Spinal cord (tissue), 10 donors: ENCODE measurements around the gene RNF123. TPM values are rescaled to one million over a fixed set of nuclear protein-coding genes. Genes with fewer than 3 reads are reported as not detected.
A peak's percentile ranks its signal among the peaks of the same experiment; 100 is the strongest.

Experiments
- DNase-seq, 6 donors: peaks; one replicate each; pipeline versions ENCODE4 v3.0.0 to v3.0.0-alpha.2; 2013 to 2015; ENCODE audit warnings: low spot score in 6 of 6, low read depth in 4 of 6
- H3K27ac ChIP-seq: one replicate; pipeline ENCODE4 v1.5.1; 2013; ENCODE audit warnings: low read depth, low read length, control low read depth
- H3K27me3 ChIP-seq: one replicate; pipeline ENCODE4 v1.6.1; 2013; ENCODE audit warnings: low read length; ENCODE audit not compliant: control insufficient read depth, insufficient read depth
- H3K36me3 ChIP-seq: one replicate; pipeline ENCODE4 v1.6.1; 2013; ENCODE audit warnings: low read length; ENCODE audit not compliant: control insufficient read depth, insufficient read depth
- H3K4me1 ChIP-seq: one replicate; pipeline ENCODE4 v1.6.1; 2013; ENCODE audit warnings: low read length; ENCODE audit not compliant: control insufficient read depth, insufficient read depth
- H3K4me3 ChIP-seq: one replicate; pipeline ENCODE4 v1.5.1; 2013; ENCODE audit warnings: low read depth, low read length, control low read depth
- H3K9me3 ChIP-seq: one replicate; pipeline ENCODE4 v1.6.1; 2013; ENCODE audit warnings: low read length; ENCODE audit not compliant: control insufficient read depth, insufficient read depth
- WGBS: methylation state at CpG from one replicate; pipeline ENCODE4 v1.1.5; 2013; ENCODE audit warnings: missing lambda C conversion rate; ENCODE audit not compliant: insufficient coverage; 5-methylcytosine and 5-hydroxymethylcytosine counted together
- long read RNA-seq, 4 donors: transcript quantifications; one replicate each; lab custom pipeline, GENCODE V29; 2026
- polyA plus RNA-seq, 2 donors: library from polyadenylated mRNA; unstranded; fragments of 120-200 nt; gene quantifications; one replicate each; pipeline ENCODE4 v1.2.1, GENCODE V29; 2013; ENCODE audit not compliant: insufficient read length in 2 of 2
- total RNA-seq, 2 donors: library from RNA; depleted of rRNA in 1 of 2; stranded (reverse); fragments of 120-200 nt in 1 of 2; fragments of >200 nt in 1 of 2; gene quantifications; one replicate each; pipeline versions ENCODE4 v1.2.3 to v1.2.4, GENCODE V29; 2013 to 2014
- donor health status: healthy.

Gene RNF123
- total RNA-seq, result 10 to 100 TPM; 24.8 to 25.0 TPM
- polyA plus RNA-seq, result 10 to 100 TPM; 47.1 to 55.9 TPM
- long read RNA-seq, donor 1, result 0 reads
- long read RNA-seq, donor 2, result 0 reads
- long read RNA-seq, donor 3, result 0 reads
- long read RNA-seq, donor 4, full-length matches to known transcripts, result 1 of 38 reads
- long read RNA-seq, donor 4, partial matches to known transcripts, result 31 of 38 reads
- long read RNA-seq, donor 4, other reads (novel, unspliced or antisense), result 6 of 38 reads

DNA sequence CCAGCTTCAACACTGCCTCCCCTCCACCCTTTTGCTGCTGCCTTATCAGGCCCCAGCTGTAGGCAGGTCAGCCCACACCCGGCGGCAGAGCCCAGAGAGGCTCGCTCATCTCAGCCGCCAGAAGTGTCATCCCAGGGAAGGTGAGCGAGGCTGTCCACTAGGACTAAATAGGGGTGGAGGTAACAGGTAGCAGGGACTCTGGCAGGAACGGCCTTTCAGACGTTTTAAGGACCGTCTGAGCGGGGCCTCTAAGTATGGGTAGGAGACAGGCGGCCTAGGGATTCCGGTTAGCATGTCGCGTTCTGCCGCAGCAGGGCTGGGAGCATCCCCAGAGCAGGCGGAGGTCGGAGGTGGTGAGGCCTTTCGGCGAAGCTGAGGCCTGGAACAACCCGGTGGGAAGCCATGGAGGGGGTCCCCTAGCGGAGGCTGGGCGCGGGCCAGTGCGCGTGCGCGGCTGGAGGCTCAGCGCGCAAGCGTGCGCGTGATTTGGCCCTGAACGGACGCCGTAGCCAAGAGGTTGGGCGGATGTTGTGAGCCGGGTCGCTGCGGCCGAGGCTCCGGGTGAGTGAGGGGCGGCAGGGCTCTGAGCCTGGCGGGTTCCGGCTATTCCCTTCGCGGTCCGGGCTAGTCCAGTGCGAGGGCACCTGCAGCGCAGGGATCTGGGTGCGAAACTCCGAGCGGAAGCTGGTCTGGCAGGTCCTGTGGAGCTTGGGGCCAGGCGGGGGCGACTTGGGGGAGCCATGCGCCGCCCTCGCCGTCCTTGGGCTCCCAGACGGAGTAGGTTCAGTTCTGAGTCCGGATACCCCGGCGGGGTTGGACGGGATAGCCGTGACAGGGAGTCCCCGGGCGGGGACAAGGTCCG lies at the start of gene RNF123, which contains the start of gene MST1:
Gene RNF123, plus strand, starts transcription at position 512 of the 862 bp plus-strand sequence. CDS start 1,609 bp downstream, outside the sequence.
Gene MST1, minus strand, starts transcription at position 429 of the 862 bp plus-strand sequence. CDS start 783 bp downstream, outside the sequence.
- Histone ChIP-seq H3K36me3 (peaks cover 12% of the 10 kb centered on the region), H3K4me3 (peak within 1 kb of the TSS; percentile 95), H3K9me3 (no peaks in the 10 kb centered on the region), H3K27me3 (no peaks in the 10 kb centered on the region), H3K27ac (peak within 1 kb of the TSS; percentile 75), H3K4me1 (peaks cover 51% of the 10 kb centered on the region)
- DNase-seq, result peak; percentile 86 to 98 (median 90)
- 2% methylated on average over 63 of the region's 66 CpGs for WGBS

DNA sequence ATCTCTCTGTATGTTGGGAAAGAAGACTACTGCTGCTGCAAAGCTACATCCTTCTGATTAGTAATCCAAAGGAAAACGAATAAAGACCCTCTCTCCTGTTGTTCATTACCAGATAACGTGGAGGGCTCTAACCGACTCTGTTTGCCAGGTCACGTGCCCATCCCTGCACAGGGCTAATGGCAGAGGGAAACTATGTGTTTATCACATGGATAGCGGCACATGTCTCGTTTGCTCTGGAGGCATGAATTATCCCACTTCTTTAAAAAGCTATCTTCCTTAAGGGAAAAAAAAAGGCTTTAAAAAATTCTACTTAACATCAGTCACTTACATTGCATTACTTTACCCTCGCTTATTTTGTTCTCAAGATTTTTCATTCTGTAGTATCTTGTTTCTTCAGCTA lies 48.1 kb upstream of the RNF123 start:
- H3K9me3 ChIP-seq, result no peaks in the 10 kb centered on the region
- 60% methylated on average over 1 of the region's 7 CpGs for WGBS
- no peaks in the 10 kb centered on the region for H3K27me3 ChIP-seq
- no peak overlapping the region for H3K27ac ChIP-seq
- H3K4me1 ChIP-seq, result no peaks in the 10 kb centered on the region
- H3K4me3 ChIP-seq, result no peak overlapping the region
- DNase-seq, result peak in 1 of 6 donors; percentile 16
- H3K36me3 ChIP-seq, result peaks cover 58% of the 10 kb centered on the region

DNA sequence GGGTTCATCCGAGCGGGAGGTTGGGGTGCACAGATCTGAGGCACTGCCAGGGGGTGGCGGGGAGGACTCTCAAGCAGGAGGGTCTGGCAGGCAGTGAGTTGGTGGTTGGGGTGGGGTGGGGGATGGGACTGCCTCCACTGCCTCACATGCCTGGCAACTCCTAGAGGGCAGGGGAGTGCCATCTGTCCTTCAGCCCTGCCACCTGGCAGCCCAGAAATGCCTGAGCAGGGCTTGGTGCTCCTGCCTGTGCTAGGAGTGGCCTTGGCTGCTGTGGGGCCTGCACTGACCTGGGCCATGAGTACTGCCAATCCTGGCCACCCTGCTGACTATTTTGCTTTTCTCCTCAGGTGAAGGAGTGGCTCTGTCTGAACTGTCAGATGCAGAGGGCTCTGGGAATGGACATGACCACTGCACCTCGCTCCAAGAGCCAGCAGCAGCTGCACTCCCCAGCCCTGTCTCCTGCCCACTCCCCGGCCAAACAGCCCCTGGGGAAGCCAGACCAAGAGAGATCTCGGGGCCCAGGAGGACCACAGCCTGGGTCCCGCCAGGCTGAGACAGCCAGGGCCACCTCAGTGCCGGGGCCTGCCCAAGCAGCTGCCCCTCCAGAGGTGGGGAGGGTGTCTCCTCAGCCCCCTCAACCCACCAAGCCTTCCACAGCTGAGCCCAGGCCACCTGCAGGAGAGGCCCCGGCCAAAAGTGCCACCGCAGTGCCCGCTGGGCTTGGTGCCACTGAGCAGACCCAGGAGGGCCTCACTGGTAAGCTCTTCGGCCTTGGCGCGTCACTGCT lies 47.2 kb upstream of the RNF123 start:
- DNase-seq, result no peak
- H3K36me3 ChIP-seq, result peaks cover 54% of the 10 kb centered on the region
- 91% methylated on average over 14 of the region's 14 CpGs for WGBS
- no peaks in the 10 kb centered on the region for H3K27me3 ChIP-seq
- no peak overlapping the region for H3K4me3 ChIP-seq
- peaks cover 2% of the 10 kb centered on the region for H3K4me1 ChIP-seq
- no peak overlapping the region for H3K27ac ChIP-seq
- no peaks in the 10 kb centered on the region for H3K9me3 ChIP-seq

DNA sequence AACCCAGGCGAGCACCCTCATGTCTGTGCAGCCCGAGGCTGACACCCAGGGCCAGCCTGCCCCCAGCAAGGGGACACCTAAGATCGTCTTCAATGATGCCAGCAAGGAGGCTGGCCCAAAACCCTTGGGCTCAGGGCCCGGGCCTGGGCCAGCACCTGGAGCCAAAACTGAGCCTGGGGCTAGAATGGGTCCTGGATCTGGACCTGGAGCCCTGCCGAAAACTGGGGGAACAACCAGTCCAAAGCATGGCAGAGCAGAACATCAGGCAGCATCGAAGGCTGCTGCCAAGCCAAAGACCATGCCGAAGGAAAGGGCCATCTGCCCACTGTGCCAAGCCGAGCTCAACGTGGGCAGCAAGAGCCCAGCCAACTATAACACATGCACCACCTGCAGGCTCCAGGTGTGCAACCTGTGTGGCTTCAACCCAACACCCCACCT lies 46.6 kb upstream of the RNF123 start:
- no peak for DNase-seq
- Histone ChIP-seq H3K4me1 (peaks cover 8% of the 10 kb centered on the region), H3K27me3 (no peaks in the 10 kb centered on the region), H3K9me3 (no peaks in the 10 kb centered on the region), H3K27ac (no peak overlapping the region), H3K36me3 (peaks cover 51% of the 10 kb centered on the region), H3K4me3 (no peak overlapping the region)
- WGBS, result 94% methylated on average over 9 of the region's 9 CpGs

DNA sequence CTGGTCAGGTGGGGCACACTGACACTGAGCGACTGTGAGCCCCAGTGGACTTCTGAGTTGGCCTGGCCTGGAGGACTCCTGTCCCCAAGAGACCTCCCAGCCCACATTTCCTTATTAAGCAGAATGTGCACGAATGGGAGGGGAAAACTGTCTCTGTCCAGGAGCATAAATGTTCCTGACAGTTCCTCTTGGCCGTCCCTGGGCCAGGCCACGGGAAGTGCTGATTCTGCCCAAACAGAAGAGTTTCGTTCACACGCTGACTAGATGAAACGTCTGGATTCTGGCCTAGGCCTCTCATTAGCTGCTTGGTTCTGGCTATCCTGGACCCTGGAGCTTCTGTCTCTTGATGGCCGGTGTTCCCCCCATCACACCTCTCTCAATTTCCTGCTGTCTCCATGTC lies 44.7 kb upstream of the RNF123 start:
- H3K27me3 ChIP-seq, result no peaks in the 10 kb centered on the region
- peaks cover 52% of the 10 kb centered on the region for H3K36me3 ChIP-seq
- peaks cover 18% of the 10 kb centered on the region for H3K4me1 ChIP-seq
- H3K27ac ChIP-seq, result no peak overlapping the region
- H3K9me3 ChIP-seq, result no peaks in the 10 kb centered on the region
- no peak overlapping the region for H3K4me3 ChIP-seq
- 90% methylated on average over 8 of the region's 8 CpGs for WGBS
- no peak for DNase-seq

DNA sequence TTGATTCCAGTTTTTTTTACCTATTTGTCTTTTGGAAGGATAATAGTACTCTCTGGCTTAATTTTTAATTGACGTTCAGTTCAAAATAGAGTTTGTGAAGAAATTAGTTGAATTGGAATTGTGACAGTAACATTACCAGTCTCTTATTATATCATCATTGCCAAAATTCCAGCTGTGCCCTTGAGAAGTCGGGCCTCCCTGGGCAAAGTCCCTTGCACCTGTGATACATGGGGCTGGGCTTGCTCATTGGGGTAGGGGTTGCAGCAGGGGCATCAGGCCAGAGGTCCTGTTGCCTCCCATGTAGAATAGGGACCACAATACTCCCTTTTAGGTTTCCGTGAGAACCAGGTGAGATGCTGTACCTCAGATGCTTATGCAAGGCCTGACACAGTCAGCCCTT lies 43.1 kb upstream of the RNF123 start:
- DNase-seq, result no peak
- H3K4me1 ChIP-seq, result peaks cover 22% of the 10 kb centered on the region
- H3K36me3 ChIP-seq, result peaks cover 59% of the 10 kb centered on the region
- WGBS, result no CpG with 5 or more reads among the region's 3 CpGs
- H3K27ac ChIP-seq, result no peak overlapping the region
- no peaks in the 10 kb centered on the region for H3K27me3 ChIP-seq
- H3K9me3 ChIP-seq, result no peaks in the 10 kb centered on the region
- H3K4me3 ChIP-seq, result no peak overlapping the region

DNA sequence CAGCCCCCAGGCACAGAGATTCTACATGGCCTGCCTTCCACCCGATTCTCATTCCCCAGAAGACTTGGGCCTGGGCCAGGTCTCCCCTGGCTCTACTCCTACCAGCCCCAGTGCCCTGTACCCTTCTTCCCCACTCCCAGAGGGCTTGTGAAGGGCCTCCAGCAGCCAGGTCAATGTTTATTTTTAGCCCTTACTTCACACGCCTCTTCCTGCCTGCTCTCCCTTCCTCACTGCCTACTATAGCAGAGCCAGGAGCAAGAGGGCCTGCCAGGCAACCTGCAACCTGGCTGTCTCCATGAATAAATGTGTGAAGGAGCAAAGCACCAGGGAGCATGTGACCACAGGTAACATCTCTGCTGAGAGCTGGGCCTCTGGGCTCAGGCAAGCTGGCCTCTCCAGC lies 41.6 kb upstream of the RNF123 start:
- peaks cover 63% of the 10 kb centered on the region for H3K36me3 ChIP-seq
- H3K27ac ChIP-seq, result no peak overlapping the region
- peak in 1 of 6 donors; percentile 16 for DNase-seq

DNA sequence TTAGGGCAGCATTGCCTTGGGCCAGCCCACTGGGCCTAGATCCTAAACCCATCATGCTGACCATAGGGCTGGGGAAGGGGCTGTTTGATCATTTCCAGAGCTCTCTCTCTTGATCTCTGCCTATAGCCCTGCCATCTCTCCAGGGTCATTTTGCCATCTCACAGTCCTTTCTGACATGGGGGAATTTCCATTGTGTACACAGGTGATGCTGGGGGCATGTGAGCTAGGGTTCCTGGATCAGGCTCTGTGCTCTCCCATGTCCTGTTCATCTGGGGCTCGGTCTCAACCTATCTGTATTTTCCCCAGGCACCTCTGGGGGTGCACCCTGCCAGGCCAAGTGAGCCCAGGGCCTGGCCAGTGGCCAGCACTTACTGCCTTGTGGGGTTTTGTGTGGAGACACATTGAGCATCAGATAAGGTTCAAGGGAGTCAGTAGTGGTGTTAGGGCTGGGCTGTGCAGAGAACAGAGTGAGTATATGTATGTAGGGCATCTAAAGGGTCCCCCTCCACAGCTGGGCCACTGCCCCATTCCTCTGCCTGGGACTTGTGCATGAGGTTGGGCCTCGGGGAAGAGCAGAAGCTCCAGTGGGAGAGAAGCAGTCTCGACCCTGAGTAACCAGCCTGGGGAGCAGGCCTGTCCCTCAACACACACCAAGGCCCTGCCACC lies 40.9 kb upstream of the RNF123 start:
- Histone ChIP-seq H3K27ac (no peak overlapping the region), H3K4me1 (peaks cover 22% of the 10 kb centered on the region), H3K9me3 (no peaks in the 10 kb centered on the region), H3K4me3 (no peak overlapping the region), H3K27me3 (no peaks in the 10 kb centered on the region), H3K36me3 (peaks cover 63% of the 10 kb centered on the region)
- 92% methylated on average over 3 of the region's 3 CpGs for WGBS
- DNase-seq, result no peak

More for the DNA sequence above, 41.6 kb upstream of the RNF123 start:
- 67% methylated on average over 1 of the region's 2 CpGs for WGBS
- H3K27me3 ChIP-seq, result no peaks in the 10 kb centered on the region
- H3K9me3 ChIP-seq, result no peaks in the 10 kb centered on the region
- no peak overlapping the region for H3K4me3 ChIP-seq
- peaks cover 22% of the 10 kb centered on the region for H3K4me1 ChIP-seq

DNA sequence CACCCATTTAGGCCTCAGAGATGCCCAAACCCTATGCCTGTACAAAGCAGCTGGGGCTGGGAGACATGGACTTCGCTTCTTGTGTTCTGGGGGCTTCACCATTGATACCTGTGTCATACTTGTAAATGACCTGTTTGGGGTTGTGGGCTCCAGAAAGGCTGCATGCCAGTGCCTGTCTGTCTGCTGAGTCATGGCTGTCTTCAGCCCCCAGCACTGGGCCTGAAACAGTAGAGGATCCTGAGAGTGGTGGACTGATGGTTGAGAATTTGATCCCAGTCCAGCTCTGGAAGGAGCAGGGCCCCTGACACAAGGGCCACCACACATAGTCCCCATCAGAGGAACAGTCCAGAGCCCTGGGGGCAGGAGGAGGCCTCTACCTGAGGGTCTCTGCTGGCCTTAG lies 39.8 kb upstream of the RNF123 start:
- Histone ChIP-seq H3K4me3 (no peak overlapping the region), H3K9me3 (no peaks in the 10 kb centered on the region), H3K36me3 (peaks cover 63% of the 10 kb centered on the region), H3K27me3 (no peaks in the 10 kb centered on the region), H3K27ac (no peak overlapping the region), H3K4me1 (peaks cover 22% of the 10 kb centered on the region)
- WGBS, result 100% methylated on average over 1 of the region's 1 CpG
- DNase-seq, result no peak
